CD4-positive, alpha-beta T cell (primary cell): Measurements from ENCODE around the gene TNP2. TPM values are rescaled to one million over a fixed set of nuclear protein-coding genes. Genes with fewer than 3 reads are reported as not detected.
A peak's percentile ranks its signal among the peaks of the same experiment; 100 is the strongest.

Experiments used
- ATAC-seq: fragments of 200-7000 bp; cut with Tn5 transposase; one replicate; pipeline ENCODE4 v1.10.0; 2022; ENCODE audit warnings: mild to moderate bottlenecking; ENCODE audit not compliant: poor library complexity
- CTCF ChIA-PET: fragments of 350-600 bp; sonication (Branson Sonifier 250); formaldehyde crosslinking; loops from one replicate; lab custom pipeline; 2021; ENCODE audit warnings: antibody characterized with exemption, inconsistent platforms; lab: Charles Lee
- POLR2A ChIA-PET: fragments of 350-600 bp; sonication (Branson Sonifier 250); formaldehyde crosslinking; loops from one replicate; lab custom pipeline; 2021; ENCODE audit warnings: antibody characterized with exemption, inconsistent platforms; lab: Charles Lee
- DNase-seq, 14 experiments: peaks; one replicate each; pipeline ENCODE4 v3.0.0-alpha.2; 2013 to 2020; ENCODE audit warnings: mixed read lengths in 2 of 14
- H3K27ac ChIP-seq, 2 donors: one replicate each; pipeline versions ENCODE4 v1.5.1 to v1.7.0; 2013; ENCODE audit warnings: low read length in 2 of 2, low read depth in 1 of 2, mild to moderate bottlenecking in 1 of 2
- H3K27me3 ChIP-seq, 2 experiments: 1 replicate in 1 of 2; 2 replicates in 1 of 2; pipeline versions ENCODE4 v1.6.1 to v1.7.0; 2013; ENCODE audit warnings: low read length in 2 of 2, control low read depth in 1 of 2, mild to moderate bottlenecking in 1 of 2, moderate library complexity in 1 of 2; ENCODE audit not compliant: insufficient read depth in 2 of 2, control insufficient read depth in 1 of 2
- H3K36me3 ChIP-seq: one replicate; pipeline ENCODE4 v1.6.1; 2013; ENCODE audit warnings: low read length, control low read depth; ENCODE audit not compliant: insufficient read depth
- H3K4me1 ChIP-seq: one replicate; pipeline ENCODE4 v1.6.1; 2013; ENCODE audit warnings: low read length, control low read depth; ENCODE audit not compliant: insufficient read depth
- H3K4me3 ChIP-seq: one replicate; pipeline ENCODE4 v1.5.1; 2013; ENCODE audit warnings: mild to moderate bottlenecking, low read length, moderate library complexity
- H3K9me3 ChIP-seq, 2 experiments: 1 replicate in 1 of 2; 2 replicates in 1 of 2; pipeline versions ENCODE4 v1.6.1 to v1.7.0; 2013; ENCODE audit warnings: low read length in 2 of 2, mild to moderate bottlenecking in 2 of 2, control low read depth in 1 of 2, moderate library complexity in 1 of 2; ENCODE audit not compliant: control insufficient read depth in 1 of 2, insufficient read depth in 1 of 2
- H3K27ac Mint-ChIP-seq: one replicate; pipeline ENCODE4 v1.8.0; 2020; ENCODE audit warnings: mixed read lengths
- H3K27me3 Mint-ChIP-seq: one replicate; pipeline ENCODE4 v1.8.0; 2021; ENCODE audit warnings: mixed read lengths
- H3K36me3 Mint-ChIP-seq: one replicate; pipeline ENCODE4 v1.8.0; 2021; ENCODE audit warnings: low read depth, mixed read lengths
- H3K4me1 Mint-ChIP-seq: one replicate; pipeline ENCODE4 v1.8.0; 2021; ENCODE audit warnings: low read depth, mixed read lengths
- H3K4me3 Mint-ChIP-seq: one replicate; pipeline ENCODE4 v1.8.0; 2020; ENCODE audit warnings: mild to moderate bottlenecking, mixed read lengths
- H3K9me3 Mint-ChIP-seq: one replicate; pipeline ENCODE4 v1.8.0; 2020; ENCODE audit warnings: mixed read lengths
- CTCF ChIP-seq: fragments of 200-600 bp; IDR thresholded peaks from one replicate; pipeline ENCODE4 v1.8.0; 2022; ENCODE audit warnings: antibody characterized with exemption, mild to moderate bottlenecking
- intact Hi-C, 2 experiments: fragments of 100-400 bp; cut with DNase I in 1 of 2; cut with micrococcal nuclease in 1 of 2; formaldehyde crosslinking; loops; one replicate each; pipeline versions ENCODE4 v1.15.1 to v1.9.0; 2023 to 2025; cut with DNase I, micrococcal nuclease
- total RNA-seq, 174 experiments: library from RNA in 2 of 174; stranded (reverse) in 2 of 174; gene quantifications; one replicate each; pipeline ENCODE4 v1.2.3 and lab custom pipeline; 2021 to 2026

The TNP2 gene
- total RNA-seq, 2 experiments from 2014 or later = not detected

- POLR2A ChIA-PET = interaction anchor here (0.7 to 5.9 kb wide), 5 partner anchors 15 to 58 kb away, joined by 3 to 29 read pairs (median 4); no protein-coding TSS in a partner anchor
- Mint-ChIP-seq H3K27ac (peak overlapping the region; percentile 81), H3K4me3 (no peak overlapping the region)
These were observed 43.8 kb upstream of the TNP2 start for GRCh38 chr16:11312718-11313492.

GRCh38 chr16:11310997-11311561 is 42.0 kb upstream of the TNP2 start:
- Histone ChIP-seq H3K36me3 (no peaks in the 10 kb centered on the region), H3K4me1 (peaks cover 38% of the 10 kb centered on the region), H3K27me3 (no peaks in the 10 kb centered on the region), H3K27ac (no peak overlapping the region), H3K4me3 (no peak overlapping the region), H3K9me3 (no peaks in the 10 kb centered on the region)
- Mint-ChIP-seq H3K27me3 (no peaks in the 10 kb centered on the region), H3K36me3 (no peaks in the 10 kb centered on the region), H3K4me3 (peak overlapping the region; percentile 40), H3K27ac (peak overlapping the region; percentile 81), H3K9me3 (no peaks in the 10 kb centered on the region), H3K4me1 (peaks cover 39% of the 10 kb centered on the region)
- DNase-seq (peak in 6 of 14 experiments; percentile 22 to 79 (median 51)), ATAC-seq (peak; percentile 81)
- POLR2A ChIA-PET = interaction anchor here (0.8 to 5.9 kb wide), 9 partner anchors 13 to 59 kb away, joined by 3 to 29 read pairs (median 4); partner anchors contain the start of gene SOCS1
- TF ChIP-seq CTCF = no peak
- CTCF ChIA-PET = interaction anchor here (0.6 kb wide), 1 partner anchor 479 kb away, joined by 3 read pairs; no protein-coding TSS in a partner anchor
- intact Hi-C loops = no loop called here

More at GRCh38 chr16:11312718-11313492, 43.8 kb upstream of the TNP2 start:
- Histone ChIP-seq H3K4me1 (peaks cover 38% of the 10 kb centered on the region), H3K9me3 (no peaks in the 10 kb centered on the region), H3K36me3 (no peaks in the 10 kb centered on the region), H3K4me3 (no peak overlapping the region), H3K27me3 (no peaks in the 10 kb centered on the region), H3K27ac (no peak overlapping the region)
- Mint-ChIP-seq H3K9me3 (no peaks in the 10 kb centered on the region), H3K36me3 (no peaks in the 10 kb centered on the region), H3K4me1 (peaks cover 39% of the 10 kb centered on the region), H3K27me3 (no peaks in the 10 kb centered on the region)
- peak; percentile 31 for ATAC-seq
- intact Hi-C loops = no loop called here
- no peak for TF ChIP-seq CTCF
- CTCF ChIA-PET = no interaction called here
- peak in 4 of 14 experiments; percentile 27 to 73 (median 37) for DNase-seq

GRCh38 chr16:11310634-11310977 is 41.5 kb upstream of the TNP2 start:
- Histone ChIP-seq H3K9me3 (no peaks in the 10 kb centered on the region), H3K27me3 (no peaks in the 10 kb centered on the region), H3K27ac (no peak overlapping the region), H3K36me3 (no peaks in the 10 kb centered on the region), H3K4me3 (no peak overlapping the region), H3K4me1 (peaks cover 38% of the 10 kb centered on the region)
- ATAC-seq (no peak), DNase-seq (no peak)
- H3K4me1 Mint-ChIP-seq = peaks cover 39% of the 10 kb centered on the region
- H3K4me3 Mint-ChIP-seq = peak overlapping the region; percentile 40
- H3K36me3 Mint-ChIP-seq = no peaks in the 10 kb centered on the region
- TF ChIP-seq CTCF = no peak
- CTCF ChIA-PET = no interaction called here
- peak overlapping the region; percentile 81 for H3K27ac Mint-ChIP-seq
- H3K27me3 Mint-ChIP-seq = no peaks in the 10 kb centered on the region
- intact Hi-C loops = no loop called here
- POLR2A ChIA-PET = interaction anchor here (0.8 to 5.9 kb wide), 10 partner anchors 13 to 58 kb away, joined by 3 to 29 read pairs (median 4); partner anchors contain the start of gene SOCS1
- H3K9me3 Mint-ChIP-seq = no peaks in the 10 kb centered on the region
